HepG2 (cell line): ENCODE measurements around the gene SPINDOC. TPM values are rescaled to one million over a fixed set of nuclear protein-coding genes. Genes with fewer than 3 reads are reported as not detected.

Experiments
- BHLHE40 ChIP-seq: IDR thresholded peaks from 2 replicates; pipeline ENCODE4 v1.6.1; 2011; ENCODE audit warnings: low read length, improper control_type of control experiment
- ETV5 ChIP-seq: IDR thresholded peaks from 2 replicates; pipeline ENCODE4 v1.6.1; 2018; ENCODE audit warnings: missing biosample characterization, missing genetic modification reagents, inconsistent platforms, borderline replicate concordance
- HNRNPUL1 ChIP-seq: fragments of 200-400 bp; formaldehyde crosslinking; IDR thresholded peaks from 2 replicates; pipeline ENCODE4 v1.6.1; 2017; ENCODE audit warnings: low read depth, mild to moderate bottlenecking, low read length, moderate library complexity
- KLF13 ChIP-seq: sonication (generic); formaldehyde crosslinking; IDR thresholded peaks from 2 replicates; pipeline ENCODE4 v1.4.0; 2020; ENCODE audit warnings: mild to moderate bottlenecking, missing genetic modification reagents
- KLF6 ChIP-seq: IDR thresholded peaks from 2 replicates; pipeline ENCODE4 v1.8.0; 2016; ENCODE audit warnings: missing biosample characterization, missing genetic modification reagents
- MAZ ChIP-seq, 2 experiments: sonication (generic) in 1 of 2; formaldehyde crosslinking in 1 of 2; IDR thresholded peaks; 2 replicates each; pipeline versions ENCODE4 v1.5.0 to v1.6.1; 2012 to 2020; ENCODE audit warnings: low read depth in 2 of 2, mild to moderate bottlenecking in 2 of 2, borderline replicate concordance in 1 of 2, improper control_type of control experiment in 1 of 2, low read length in 1 of 2, missing genetic modification reagents in 1 of 2, moderate library complexity in 1 of 2
- SP5 ChIP-seq: IDR thresholded peaks from 2 replicates; pipeline ENCODE4 v1.6.1; 2016; ENCODE audit warnings: low read depth, borderline replicate concordance
- TBL1XR1 ChIP-seq: fragments of 150-350 bp; IDR thresholded peaks from 2 replicates; pipeline ENCODE4 v1.6.1; 2014; ENCODE audit warnings: borderline replicate concordance, low read length; ENCODE audit not compliant: partially characterized antibody
- YY1 ChIP-seq: IDR thresholded peaks from 2 replicates; pipeline ENCODE4 v1.6.1; 2011; ENCODE audit warnings: low read length, low read depth, moderate library complexity, mild to moderate bottlenecking; ENCODE audit not compliant: insufficient read depth, insufficient replicate concordance
- ZBTB3 ChIP-seq: sonication (generic); formaldehyde crosslinking; IDR thresholded peaks from 2 replicates; pipeline ENCODE4 v1.4.0; 2020; ENCODE audit warnings: low read depth, mild to moderate bottlenecking, moderate library complexity, missing genetic modification reagents, borderline replicate concordance
- ZFP37 ChIP-seq: sonication (generic); formaldehyde crosslinking; IDR thresholded peaks from 2 replicates; pipeline ENCODE4 v1.4.0; 2020; ENCODE audit warnings: missing genetic modification reagents, borderline replicate concordance
- ZMAT3 ChIP-seq: sonication (generic); formaldehyde crosslinking; conservative IDR thresholded peaks from 2 replicates; pipeline ENCODE4 v1.7.0; 2021; ENCODE audit warnings: missing genetic modification reagents
- ZMYM3 ChIP-seq: sonication (generic); formaldehyde crosslinking; IDR thresholded peaks from 2 replicates; pipeline ENCODE4 v1.5.1; 2020; ENCODE audit warnings: mild to moderate bottlenecking, missing genetic modification reagents
- ZNF10 ChIP-seq: sonication (generic); formaldehyde crosslinking; IDR thresholded peaks from 2 replicates; pipeline ENCODE4 v1.4.0; 2020; ENCODE audit warnings: mild to moderate bottlenecking, low read depth, missing genetic modification reagents, borderline replicate concordance
- ZNF121 ChIP-seq: sonication (generic); formaldehyde crosslinking; IDR thresholded peaks from 2 replicates; pipeline ENCODE4 v1.5.0; 2020; ENCODE audit warnings: mild to moderate bottlenecking, missing genetic modification reagents
- ZNF143 ChIP-seq: sonication (generic); formaldehyde crosslinking; IDR thresholded peaks from 2 replicates; pipeline ENCODE4 v1.4.0; 2020; ENCODE audit warnings: missing genetic modification reagents
- ZNF260 ChIP-seq: sonication (generic); formaldehyde crosslinking; IDR thresholded peaks from 2 replicates; pipeline ENCODE4 v1.4.0; 2020; ENCODE audit warnings: missing genetic modification reagents, low read depth, mild to moderate bottlenecking, borderline replicate concordance
- ZNF33A ChIP-seq: sonication (generic); formaldehyde crosslinking; IDR thresholded peaks from 2 replicates; pipeline ENCODE4 v1.5.1; 2020; ENCODE audit warnings: missing genetic modification reagents, mild to moderate bottlenecking, moderate library complexity, borderline replicate concordance
- ZNF34 ChIP-seq: sonication (generic); formaldehyde crosslinking; IDR thresholded peaks from 2 replicates; pipeline ENCODE4 v1.4.0; 2020; ENCODE audit warnings: mild to moderate bottlenecking, missing genetic modification reagents, borderline replicate concordance
- ZNF383 ChIP-seq: sonication (generic); formaldehyde crosslinking; IDR thresholded peaks from 2 replicates; pipeline ENCODE4 v1.4.0; 2020; ENCODE audit warnings: missing genetic modification reagents, mild to moderate bottlenecking, borderline replicate concordance
- ZNF501 ChIP-seq: sonication (generic); formaldehyde crosslinking; IDR thresholded peaks from 2 replicates; pipeline ENCODE4 v1.5.1; 2020; ENCODE audit warnings: mild to moderate bottlenecking, moderate library complexity, missing genetic modification reagents
- ZNF781 ChIP-seq: sonication (generic); formaldehyde crosslinking; IDR thresholded peaks from 2 replicates; pipeline ENCODE4 v1.5.1; 2020; ENCODE audit warnings: borderline replicate concordance, mild to moderate bottlenecking, missing genetic modification reagents; ENCODE audit errors: not compliant biosample characterization
- polyA plus RNA-seq, 8 experiments: library from polyadenylated mRNA; depleted of rRNA in 3 of 8; stranded (reverse) in 7 of 8; unstranded in 1 of 8; fragments of >200 nt; fragmentation: Illumina TruSeq in 4 of 8; extraction: Trizol in 4 of 8; gene quantifications; 2 replicates each; pipeline versions ENCODE4 v1.2.1 to v1.2.3, GENCODE V29; 2011 to 2016; ENCODE audit warnings: low read depth in 4 of 8, missing spikeins in 1 of 8, mixed read lengths in 1 of 8; ENCODE audit not compliant: insufficient read depth in 1 of 8
- total RNA-seq, 5 experiments: library from RNA; depleted of rRNA; stranded (reverse); fragments of >200 nt; fragmentation: Illumina TruSeq; extraction: Trizol; gene quantifications; 2 replicates each; pipeline ENCODE4 v1.2.3, GENCODE V29; 2016; ENCODE audit warnings: low read depth in 1 of 5
- TF ChIP-seq, protein P1 (sequence below): sonication (generic); formaldehyde crosslinking; IDR thresholded peaks from 2 replicates; pipeline ENCODE4 v1.9.0; 2021; ENCODE audit warnings: missing genetic modification reagents, mild to moderate bottlenecking, borderline replicate concordance
- TF ChIP-seq, protein P2 (sequence below): sonication (generic); formaldehyde crosslinking; IDR thresholded peaks from 2 replicates; pipeline ENCODE4 v1.5.0; 2020; ENCODE audit warnings: mild to moderate bottlenecking, missing genetic modification reagents
- TF ChIP-seq, protein P3 (sequence below): sonication (generic); formaldehyde crosslinking; conservative IDR thresholded peaks from 2 replicates; pipeline ENCODE4 v1.8.1; 2023; ENCODE audit warnings: missing genetic modification reagents

SPINDOC gene
- total and polyA plus RNA-seq, 2 of the 13 experiments (the other 11 are each of a cell fraction or from before 2014, with no cell fraction given), result 21.4 to 29.9 TPM

DNA sequence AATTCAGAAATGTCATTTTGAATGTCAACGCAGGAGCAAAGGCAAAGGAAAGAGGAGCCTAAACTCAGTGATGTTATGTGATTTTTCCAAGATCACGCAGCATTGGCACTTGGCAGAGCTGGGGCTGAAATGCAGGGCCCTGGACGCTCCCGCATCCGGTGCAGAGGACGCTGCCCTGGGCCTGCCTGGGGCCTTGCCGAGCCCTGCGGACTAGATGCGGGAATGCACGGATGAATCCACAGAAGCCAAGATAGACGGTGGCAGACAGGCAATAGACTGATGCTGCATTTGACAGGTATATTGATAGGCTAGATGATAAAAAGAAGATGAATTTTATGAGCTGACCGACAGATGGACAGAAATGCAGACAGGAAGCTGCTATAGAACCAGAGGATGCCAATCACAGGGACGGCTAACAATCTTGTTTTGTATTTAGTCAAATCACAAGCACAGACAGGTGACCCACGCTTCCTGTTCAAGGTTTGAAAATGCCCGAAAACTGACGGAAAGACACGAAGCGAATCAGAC, 25.0 kb downstream of the SPINDOC start (continued):
- TF ChIP-seq ZNF34 (no peak), MAZ (IDR thresholded peaks at IDR 0.05; ENCODE audit: borderline replicate concordance, low read depth, low read length) (no peak), MAZ (CRISPR knock-in tag; IDR thresholded peaks at IDR 0.05; ENCODE audit: low read depth) (no peak), ZNF383 (CRISPR knock-in tag) (no peak), TBL1XR1 (no peak), ZBTB3 (no peak), ETV5 (0 out of 2 replicates have a peak, but pooled peaks have one; percentile 21), ZNF781 (peak; percentile 35), HNRNPUL1 (no peak), ZNF143 (CRISPR knock-in tag) (no peak), BHLHE40 (no peak), ZFP37 (no peak), ZNF10 (CRISPR knock-in tag) (no peak), KLF13 (no peak), ZNF33A (CRISPR knock-in tag) (no peak), ZMAT3 (CRISPR knock-in tag) (no peak), YY1 (no peak), ZNF501 (CRISPR knock-in tag) (no peak), ZNF121 (no peak), SP5 (CRISPR knock-in tag) (no peak), ZMYM3 (peak; percentile 45; the same call in 1 of the 2 replicates), ZNF260 (no peak), KLF6 (no peak)
- TF ChIP-seq, protein P1, sequence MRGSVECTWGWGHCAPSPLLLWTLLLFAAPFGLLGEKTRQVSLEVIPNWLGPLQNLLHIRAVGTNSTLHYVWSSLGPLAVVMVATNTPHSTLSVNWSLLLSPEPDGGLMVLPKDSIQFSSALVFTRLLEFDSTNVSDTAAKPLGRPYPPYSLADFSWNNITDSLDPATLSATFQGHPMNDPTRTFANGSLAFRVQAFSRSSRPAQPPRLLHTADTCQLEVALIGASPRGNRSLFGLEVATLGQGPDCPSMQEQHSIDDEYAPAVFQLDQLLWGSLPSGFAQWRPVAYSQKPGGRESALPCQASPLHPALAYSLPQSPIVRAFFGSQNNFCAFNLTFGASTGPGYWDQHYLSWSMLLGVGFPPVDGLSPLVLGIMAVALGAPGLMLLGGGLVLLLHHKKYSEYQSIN (CRISPR knock-in tag), result no peak
- TF ChIP-seq, protein P2, sequence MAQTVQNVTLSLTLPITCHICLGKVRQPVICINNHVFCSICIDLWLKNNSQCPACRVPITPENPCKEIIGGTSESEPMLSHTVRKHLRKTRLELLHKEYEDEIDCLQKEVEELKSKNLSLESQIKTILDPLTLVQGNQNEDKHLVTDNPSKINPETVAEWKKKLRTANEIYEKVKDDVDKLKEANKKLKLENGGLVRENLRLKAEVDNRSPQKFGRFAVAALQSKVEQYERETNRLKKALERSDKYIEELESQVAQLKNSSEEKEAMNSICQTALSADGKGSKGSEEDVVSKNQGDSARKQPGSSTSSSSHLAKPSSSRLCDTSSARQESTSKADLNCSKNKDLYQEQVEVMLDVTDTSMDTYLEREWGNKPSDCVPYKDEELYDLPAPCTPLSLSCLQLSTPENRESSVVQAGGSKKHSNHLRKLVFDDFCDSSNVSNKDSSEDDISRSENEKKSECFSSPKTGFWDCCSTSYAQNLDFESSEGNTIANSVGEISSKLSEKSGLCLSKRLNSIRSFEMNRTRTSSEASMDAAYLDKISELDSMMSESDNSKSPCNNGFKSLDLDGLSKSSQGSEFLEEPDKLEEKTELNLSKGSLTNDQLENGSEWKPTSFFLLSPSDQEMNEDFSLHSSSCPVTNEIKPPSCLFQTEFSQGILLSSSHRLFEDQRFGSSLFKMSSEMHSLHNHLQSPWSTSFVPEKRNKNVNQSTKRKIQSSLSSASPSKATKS (CRISPR knock-in tag), result no peak
- TF ChIP-seq, protein P3, sequence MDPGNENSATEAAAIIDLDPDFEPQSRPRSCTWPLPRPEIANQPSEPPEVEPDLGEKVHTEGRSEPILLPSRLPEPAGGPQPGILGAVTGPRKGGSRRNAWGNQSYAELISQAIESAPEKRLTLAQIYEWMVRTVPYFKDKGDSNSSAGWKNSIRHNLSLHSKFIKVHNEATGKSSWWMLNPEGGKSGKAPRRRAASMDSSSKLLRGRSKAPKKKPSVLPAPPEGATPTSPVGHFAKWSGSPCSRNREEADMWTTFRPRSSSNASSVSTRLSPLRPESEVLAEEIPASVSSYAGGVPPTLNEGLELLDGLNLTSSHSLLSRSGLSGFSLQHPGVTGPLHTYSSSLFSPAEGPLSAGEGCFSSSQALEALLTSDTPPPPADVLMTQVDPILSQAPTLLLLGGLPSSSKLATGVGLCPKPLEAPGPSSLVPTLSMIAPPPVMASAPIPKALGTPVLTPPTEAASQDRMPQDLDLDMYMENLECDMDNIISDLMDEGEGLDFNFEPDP (CRISPR knock-in tag), result no peak
